Activated T-helper 17 cell treated with anti-CD3 and anti-CD28 coated beads, Interleukin-2, amount 50 U/mL, for 72 hours (primary cell): ENCODE measurements around the gene MBP. TPM values are rescaled to one million over a fixed set of nuclear protein-coding genes. Genes with fewer than 3 reads are reported as not detected.
A peak's percentile ranks its signal among the peaks of the same experiment; 100 is the strongest.

Experiments used
- ATAC-seq: fragments of 150-1000 bp; cut with Tn5 transposase; replicated peaks from 2 replicates; pipeline ENCODE4 v1.10.0; 2021; ENCODE audit warnings: mild to moderate bottlenecking, moderate library complexity
- H3K27ac Mint-ChIP-seq: one replicate; pipeline ENCODE4 v1.8.0; 2022; ENCODE audit warnings: mixed read lengths
- H3K27me3 Mint-ChIP-seq: one replicate; pipeline ENCODE4 v1.8.0; 2022; ENCODE audit warnings: mixed read lengths
- H3K36me3 Mint-ChIP-seq: one replicate; pipeline ENCODE4 v1.8.0; 2022; ENCODE audit warnings: low read depth, mild to moderate bottlenecking, mixed read lengths
- H3K4me1 Mint-ChIP-seq: one replicate; pipeline ENCODE4 v1.8.0; 2022; ENCODE audit warnings: mixed read lengths
- H3K4me3 Mint-ChIP-seq: one replicate; pipeline ENCODE4 v1.8.0; 2022; ENCODE audit warnings: mild to moderate bottlenecking, mixed read lengths
- H3K9me3 Mint-ChIP-seq: one replicate; pipeline ENCODE4 v1.8.0; 2022; ENCODE audit warnings: mixed read lengths
- total RNA-seq, 2 donors: library from RNA; stranded (reverse); gene quantifications; one replicate each; pipeline ENCODE4 v1.2.3, GENCODE V29; 2022

Gene MBP
- total RNA-seq, 2 donors from 2014 or later = 55.7 to 66.5 TPM

DNA sequence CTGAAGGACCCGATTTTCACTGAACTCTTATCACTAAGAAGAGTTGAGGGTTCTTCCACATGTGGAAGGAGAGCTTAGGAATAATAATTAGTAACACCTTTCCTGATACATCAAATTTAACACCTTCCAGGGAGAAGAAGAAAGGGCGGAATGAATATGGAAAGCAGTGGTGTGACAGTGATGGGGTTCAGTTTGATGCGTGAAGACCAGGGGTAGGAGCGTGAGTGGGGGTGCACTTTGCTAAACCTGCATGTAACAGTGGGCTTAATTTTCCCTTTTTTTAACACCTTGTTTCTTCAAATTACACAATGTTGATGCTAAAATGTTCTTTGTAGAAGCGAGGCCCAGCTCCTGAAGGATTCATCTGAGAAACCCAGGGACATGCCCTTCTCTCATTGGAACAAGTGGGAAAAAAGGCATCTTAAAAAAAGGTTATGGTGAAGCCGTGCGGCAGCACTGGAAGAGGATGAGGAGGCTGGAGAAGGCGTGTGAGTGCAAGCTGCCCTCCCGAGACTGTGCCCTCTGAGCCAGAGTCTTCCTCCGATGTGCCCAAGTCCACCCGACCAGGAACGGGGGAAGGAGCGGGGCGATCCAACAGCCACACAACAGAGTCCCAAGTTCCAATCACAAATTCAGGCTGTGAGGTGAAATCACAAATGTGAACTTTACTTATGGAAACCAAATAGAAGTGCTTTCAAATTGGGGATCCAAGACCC lies 80.8 kb downstream of the MBP start:
- Mint-ChIP-seq H3K4me1 (peaks cover 47% of the 10 kb centered on the region), H3K27ac (peak overlapping the region; percentile 63), H3K9me3 (no peaks in the 10 kb centered on the region), H3K4me3 (no peak overlapping the region), H3K27me3 (no peaks in the 10 kb centered on the region), H3K36me3 (peaks cover 61% of the 10 kb centered on the region)
- ATAC-seq = no peak

DNA sequence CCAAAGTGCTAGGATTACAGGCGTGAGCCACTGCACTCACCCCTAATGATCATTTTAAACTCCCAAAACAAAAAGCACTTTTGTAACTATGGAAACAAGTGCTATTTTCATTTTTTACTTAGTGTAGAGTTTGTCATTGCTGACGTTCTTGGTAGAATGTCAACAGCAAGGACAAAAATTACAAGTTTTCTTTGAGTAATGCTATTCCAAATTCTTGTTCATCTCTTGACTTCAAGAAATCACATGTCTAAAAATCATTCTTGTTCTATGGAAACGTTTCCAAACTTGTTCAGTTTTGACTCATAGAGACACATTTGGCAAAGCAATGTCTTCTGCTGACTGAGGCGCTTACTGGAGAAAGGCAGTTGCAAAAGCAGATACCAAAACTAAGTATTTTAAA lies 82.6 kb downstream of the MBP start:
- Mint-ChIP-seq H3K36me3 (peaks cover 53% of the 10 kb centered on the region), H3K27me3 (no peaks in the 10 kb centered on the region), H3K9me3 (no peaks in the 10 kb centered on the region), H3K4me3 (no peak overlapping the region), H3K27ac (peak overlapping the region; percentile 75), H3K4me1 (peaks cover 31% of the 10 kb centered on the region)
- ATAC-seq = peak; percentile 37

- Mint-ChIP-seq H3K9me3 (no peaks in the 10 kb centered on the region), H3K36me3 (peaks cover 55% of the 10 kb centered on the region), H3K27me3 (no peaks in the 10 kb centered on the region), H3K4me1 (peaks cover 21% of the 10 kb centered on the region), H3K27ac (peak overlapping the region; percentile 81), H3K4me3 (no peak overlapping the region)
- ATAC-seq = no peak
These were observed 84.7 kb downstream of the MBP start for GRCh38 chr18:77047803-77048419.

DNA sequence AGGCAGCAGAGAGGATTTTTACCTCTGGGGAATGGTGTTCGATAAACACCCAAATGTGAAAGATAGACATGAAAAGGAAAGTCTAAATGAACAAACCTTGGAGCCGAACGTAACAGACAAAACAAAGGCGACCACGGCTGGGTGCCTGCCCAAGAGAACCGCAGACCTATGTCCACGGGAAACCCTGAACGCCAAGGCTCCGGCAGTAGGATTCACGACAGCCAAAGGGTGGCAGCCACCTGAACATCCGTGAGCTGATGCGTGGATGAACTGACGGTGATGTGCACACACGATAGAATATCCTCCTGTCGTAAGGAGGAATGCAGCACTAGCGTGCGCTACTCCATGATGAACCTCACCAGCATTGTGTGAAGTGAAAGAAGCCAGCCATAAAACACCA lies 85.6 kb downstream of the MBP start:
- H3K36me3 Mint-ChIP-seq = peaks cover 62% of the 10 kb centered on the region
- H3K27ac Mint-ChIP-seq = peak overlapping the region; percentile 81
- H3K4me3 Mint-ChIP-seq = no peak overlapping the region
- no peak for ATAC-seq
- no peaks in the 10 kb centered on the region for H3K27me3 Mint-ChIP-seq
- no peaks in the 10 kb centered on the region for H3K9me3 Mint-ChIP-seq
- peaks cover 21% of the 10 kb centered on the region for H3K4me1 Mint-ChIP-seq

DNA sequence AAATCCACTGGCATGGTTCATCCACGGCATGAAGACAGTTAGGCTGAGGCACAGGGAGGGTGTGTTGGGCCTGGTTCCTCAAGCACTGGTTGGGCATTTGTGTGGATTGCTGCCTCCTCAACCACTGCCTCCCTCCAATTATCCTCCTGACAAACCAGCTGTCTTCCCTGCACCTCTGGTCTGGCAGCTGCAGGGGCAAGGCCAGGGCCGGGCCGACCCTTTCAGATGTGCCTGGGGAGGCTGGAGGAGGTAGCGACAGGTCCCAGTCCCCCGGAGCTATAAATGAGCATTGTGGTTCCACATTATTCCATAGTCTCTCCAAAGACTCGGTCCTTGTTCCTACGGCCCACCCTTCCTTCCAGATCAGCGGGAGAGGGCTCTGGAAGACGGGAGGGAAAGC lies 86.2 kb downstream of the MBP start:
- Mint-ChIP-seq H3K36me3 (peaks cover 60% of the 10 kb centered on the region), H3K9me3 (no peaks in the 10 kb centered on the region), H3K27ac (peak overlapping the region; percentile 81), H3K4me3 (no peak overlapping the region), H3K27me3 (no peaks in the 10 kb centered on the region), H3K4me1 (peaks cover 18% of the 10 kb centered on the region)
- no peak for ATAC-seq

DNA sequence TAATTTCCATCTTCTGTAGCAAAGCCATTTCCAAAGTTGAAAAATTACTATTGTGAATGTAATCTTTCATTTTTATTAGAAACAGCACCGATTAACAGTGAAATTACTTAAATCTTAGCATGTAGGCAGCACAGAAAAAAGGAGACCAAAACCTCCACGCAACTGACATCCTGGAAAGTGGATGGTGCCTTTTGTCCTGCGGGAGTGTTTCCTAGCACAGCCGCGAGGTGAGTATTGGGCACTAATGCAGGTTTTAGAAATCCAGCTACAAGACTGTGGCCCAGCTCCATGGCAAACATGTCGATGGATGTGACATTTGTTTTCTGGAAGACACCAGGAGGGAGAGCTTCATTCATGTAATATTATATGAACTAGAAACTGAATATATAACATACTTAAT lies 86.9 kb downstream of the MBP start:
- H3K36me3 Mint-ChIP-seq = peaks cover 57% of the 10 kb centered on the region
- peaks cover 16% of the 10 kb centered on the region for H3K4me1 Mint-ChIP-seq
- no peak for ATAC-seq
- no peaks in the 10 kb centered on the region for H3K27me3 Mint-ChIP-seq
- H3K9me3 Mint-ChIP-seq = no peaks in the 10 kb centered on the region
- no peak overlapping the region for H3K27ac Mint-ChIP-seq
- H3K4me3 Mint-ChIP-seq = no peak overlapping the region

GRCh38 chr18:77044866-77045664 lies 87.5 kb downstream of the MBP start:
- Mint-ChIP-seq H3K27ac (peak overlapping the region; percentile 39), H3K36me3 (peaks cover 57% of the 10 kb centered on the region), H3K4me3 (no peak overlapping the region), H3K4me1 (peaks cover 19% of the 10 kb centered on the region), H3K27me3 (no peaks in the 10 kb centered on the region), H3K9me3 (no peaks in the 10 kb centered on the region)
- no peak for ATAC-seq

- peaks cover 62% of the 10 kb centered on the region for H3K36me3 Mint-ChIP-seq
These were observed 88.9 kb downstream of the MBP start for GRCh38 chr18:77043541-77044280.

GRCh38 chr18:77042583-77042982 lies 90.0 kb downstream of the MBP start:
- peaks cover 55% of the 10 kb centered on the region for H3K36me3 Mint-ChIP-seq
- H3K27ac Mint-ChIP-seq = no peak overlapping the region
- H3K4me1 Mint-ChIP-seq = peaks cover 23% of the 10 kb centered on the region
- no peak overlapping the region for H3K4me3 Mint-ChIP-seq
- H3K9me3 Mint-ChIP-seq = no peaks in the 10 kb centered on the region
- no peaks in the 10 kb centered on the region for H3K27me3 Mint-ChIP-seq
- ATAC-seq = no peak

More at GRCh38 chr18:77043541-77044280, 88.9 kb downstream of the MBP start:
- Mint-ChIP-seq H3K27me3 (no peaks in the 10 kb centered on the region), H3K4me1 (peaks cover 28% of the 10 kb centered on the region), H3K9me3 (no peaks in the 10 kb centered on the region), H3K4me3 (no peak overlapping the region), H3K27ac (peak overlapping the region; percentile 39)
- ATAC-seq = no peak

DNA sequence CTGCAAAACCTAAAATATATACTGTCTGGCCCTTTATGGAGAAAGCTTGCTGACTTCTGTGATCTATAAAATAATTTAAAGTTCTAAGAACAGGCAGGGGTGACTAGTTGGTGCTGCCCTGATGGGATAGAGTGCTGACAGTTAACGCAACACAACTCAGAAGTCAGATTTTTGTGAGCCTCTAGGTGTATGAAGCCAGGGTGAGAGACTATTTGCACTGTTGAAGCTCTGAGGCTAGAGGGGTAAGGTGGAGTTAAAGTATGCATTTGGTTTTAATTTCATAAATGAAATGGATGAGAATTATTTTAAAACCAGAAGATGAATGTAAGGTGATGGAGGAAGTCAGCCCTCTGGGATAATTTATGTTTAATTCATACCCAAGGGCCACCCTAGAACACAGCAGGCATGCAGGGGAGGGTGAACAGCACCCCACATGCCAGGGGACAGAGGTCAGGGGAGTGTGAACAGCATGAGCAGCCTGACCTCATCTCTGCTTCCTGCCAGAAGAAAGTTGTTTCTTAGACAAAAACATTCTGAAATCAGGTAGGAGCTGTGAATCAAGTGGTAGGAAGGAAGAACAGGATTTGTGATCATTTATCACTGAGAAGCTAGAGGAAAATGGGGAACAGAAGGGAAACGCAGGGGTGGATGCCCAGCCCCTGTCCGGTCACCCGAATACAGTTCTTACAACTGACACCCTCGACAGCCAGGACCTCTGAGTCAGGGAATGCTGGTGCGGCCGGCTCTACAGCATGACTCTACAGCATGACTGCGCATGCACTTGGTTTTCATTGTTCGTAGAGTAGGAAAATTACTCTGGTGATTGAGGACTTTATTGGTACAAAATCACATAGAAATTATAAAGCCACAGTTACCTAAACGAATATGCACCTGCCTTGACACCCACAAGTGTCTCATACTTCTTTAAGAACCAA lies 93.1 kb downstream of the MBP start:
- Mint-ChIP-seq H3K36me3 (peaks cover 56% of the 10 kb centered on the region), H3K27ac (peak overlapping the region; percentile 78), H3K4me3 (no peak overlapping the region), H3K9me3 (no peaks in the 10 kb centered on the region), H3K4me1 (peaks cover 32% of the 10 kb centered on the region), H3K27me3 (no peaks in the 10 kb centered on the region)
- ATAC-seq = no peak

- Mint-ChIP-seq H3K36me3 (peaks cover 46% of the 10 kb centered on the region), H3K9me3 (no peaks in the 10 kb centered on the region), H3K4me1 (peaks cover 32% of the 10 kb centered on the region), H3K27me3 (no peaks in the 10 kb centered on the region), H3K4me3 (no peak overlapping the region), H3K27ac (no peak overlapping the region)
- no peak for ATAC-seq
These were observed 94.3 kb downstream of the MBP start for GRCh38 chr18:77038182-77038858.

- H3K27me3 Mint-ChIP-seq = no peaks in the 10 kb centered on the region
- H3K9me3 Mint-ChIP-seq = no peaks in the 10 kb centered on the region
- no peak for ATAC-seq
- H3K27ac Mint-ChIP-seq = no peak overlapping the region
- peaks cover 34% of the 10 kb centered on the region for H3K4me1 Mint-ChIP-seq
- no peak overlapping the region for H3K4me3 Mint-ChIP-seq
- H3K36me3 Mint-ChIP-seq = peaks cover 39% of the 10 kb centered on the region
These were observed 95.0 kb downstream of the MBP start for GRCh38 chr18:77037567-77037966.
